GM23338 (cell line): Measurements from ENCODE around the gene MUL1. TPM values are rescaled to one million over a fixed set of nuclear protein-coding genes. Genes with fewer than 3 reads are reported as not detected.

Experiments
- ATAC-seq: fragments of 200-7000 bp; cut with Tn5 transposase; 3 replicates; pipeline ENCODE4 v1.9.1; 2020
- DNase-seq: peaks from one replicate; pipeline ENCODE4 v3.0.0-alpha.2; 2015; ENCODE audit warnings: low spot score
- H2AFZ ChIP-seq: fragments of 200-600 bp; sonication (generic); 2 replicates; pipeline ENCODE4 v1.8.0; 2016; ENCODE audit warnings: antibody characterized with exemption, mild to moderate bottlenecking, moderate library complexity
- H3F3A ChIP-seq: fragments of 200-600 bp; sonication (generic); replicated peaks from 2 replicates; pipeline ENCODE4 v1.8.0; 2017; ENCODE audit warnings: antibody characterized with exemption, mixed run types, low read depth
- H3K27ac ChIP-seq: fragments of 200-600 bp; sonication (generic); 2 replicates; pipeline ENCODE4 v1.6.1; 2016; ENCODE audit warnings: low read depth
- H3K27me3 ChIP-seq: fragments of 200-600 bp; sonication (generic); 2 replicates; pipeline ENCODE4 v1.8.0; 2016; ENCODE audit warnings: mild to moderate bottlenecking, mixed run types, moderate library complexity; ENCODE audit not compliant: insufficient read depth
- H3K36me3 ChIP-seq: fragments of 200-600 bp; sonication (generic); 2 replicates; pipeline ENCODE4 v1.8.0; 2016; ENCODE audit warnings: mild to moderate bottlenecking; ENCODE audit not compliant: insufficient read depth
- H3K4me1 ChIP-seq: fragments of 200-600 bp; sonication (generic); 2 replicates; pipeline ENCODE4 v1.8.0; 2016; ENCODE audit warnings: mild to moderate bottlenecking, moderate library complexity; ENCODE audit not compliant: insufficient read depth
- H3K4me2 ChIP-seq: fragments of 200-600 bp; sonication (generic); 2 replicates; pipeline ENCODE4 v1.7.1; 2017; ENCODE audit warnings: mixed run types
- H3K4me3 ChIP-seq: fragments of 200-600 bp; sonication (generic); 2 replicates; pipeline ENCODE4 v1.6.1; 2016; ENCODE audit warnings: mixed run types
- H3K79me2 ChIP-seq: fragments of 200-600 bp; sonication (generic); replicated peaks from 2 replicates; pipeline ENCODE4 v1.8.0; 2017; ENCODE audit warnings: mild to moderate bottlenecking; ENCODE audit not compliant: insufficient read depth
- H3K9me2 ChIP-seq: fragments of 200-600 bp; sonication (generic); 2 replicates; pipeline ENCODE4 v1.8.0; 2017; ENCODE audit not compliant: insufficient read depth
- H4K20me1 ChIP-seq: fragments of 200-600 bp; sonication (generic); replicated peaks from 2 replicates; pipeline ENCODE4 v1.8.0; 2017; ENCODE audit warnings: mild to moderate bottlenecking; ENCODE audit not compliant: insufficient read depth
- H3K27ac Mint-ChIP-seq: 2 replicates; pipeline ENCODE4 v1.8.0; 2020; ENCODE audit warnings: inconsistent platforms, mild to moderate bottlenecking, moderate library complexity, mixed read lengths
- H3K27me3 Mint-ChIP-seq: 3 replicates; pipeline ENCODE4 v1.8.0; 2022; ENCODE audit warnings: low read depth, mild to moderate bottlenecking, moderate library complexity, mixed read lengths, inconsistent platforms; ENCODE audit not compliant: insufficient read depth, poor library complexity
- H3K36me3 Mint-ChIP-seq: 3 replicates; pipeline ENCODE4 v1.8.0; 2021; ENCODE audit warnings: low read depth, mild to moderate bottlenecking, inconsistent platforms, moderate library complexity, mixed read lengths
- H3K4me1 Mint-ChIP-seq: 3 replicates; pipeline ENCODE4 v1.8.0; 2020; ENCODE audit warnings: mild to moderate bottlenecking, inconsistent platforms, mixed read lengths
- H3K4me3 Mint-ChIP-seq: 3 replicates; pipeline ENCODE4 v1.8.0; 2021; ENCODE audit warnings: moderate library complexity, mild to moderate bottlenecking, inconsistent platforms, mixed read lengths
- H3K9me3 Mint-ChIP-seq: 3 replicates; pipeline ENCODE4 v1.8.0; 2020; ENCODE audit warnings: moderate library complexity, mild to moderate bottlenecking, inconsistent platforms, mixed read lengths
- EZH2phosphoT487 ChIP-seq: fragments of 200-600 bp; sonication (generic); IDR thresholded peaks from one replicate; pipeline ENCODE4 v1.8.1; 2018; ENCODE audit warnings: antibody characterized with exemption; ENCODE audit not compliant: unreplicated experiment
- JUNB ChIP-seq: IDR thresholded peaks from one replicate; pipeline ENCODE4 v1.6.1; 2016; ENCODE audit warnings: antibody characterized with exemption; ENCODE audit not compliant: unreplicated experiment
- STAT1 ChIP-seq: IDR thresholded peaks from one replicate; pipeline ENCODE4 v1.6.1; 2016; ENCODE audit warnings: antibody characterized with exemption; ENCODE audit not compliant: unreplicated experiment
- polyA plus RNA-seq: library from polyadenylated mRNA; unstranded; fragments of >200 nt; fragmentation: Nextera tagmentation; extraction: Ambion mirVana; gene quantifications from 2 replicates; pipeline ENCODE4 v1.2.1, GENCODE V29; 2016
- total RNA-seq: library from RNA; depleted of rRNA; stranded (reverse); fragments of >200 nt; shearing (Covaris generic); gene quantifications from 2 replicates; pipeline ENCODE4 v1.2.3, GENCODE V29; 2014
- TF ChIP-seq, protein P1 (sequence below): IDR thresholded peaks from 2 replicates; pipeline ENCODE4 v1.6.1; 2016; ENCODE audit warnings: antibody characterized with exemption
- TF ChIP-seq, protein P2 (sequence below): fragments of 250-450 bp; sonication (Bioruptor Pico); IDR thresholded peaks from 2 replicates; pipeline ENCODE4 v1.5.0; 2020; ENCODE audit warnings: mild to moderate bottlenecking, moderate library complexity

Gene MUL1
- total and polyA plus RNA-seq, 2 experiments from 2014 or later: 8.9 to 26.2 TPM

DNA sequence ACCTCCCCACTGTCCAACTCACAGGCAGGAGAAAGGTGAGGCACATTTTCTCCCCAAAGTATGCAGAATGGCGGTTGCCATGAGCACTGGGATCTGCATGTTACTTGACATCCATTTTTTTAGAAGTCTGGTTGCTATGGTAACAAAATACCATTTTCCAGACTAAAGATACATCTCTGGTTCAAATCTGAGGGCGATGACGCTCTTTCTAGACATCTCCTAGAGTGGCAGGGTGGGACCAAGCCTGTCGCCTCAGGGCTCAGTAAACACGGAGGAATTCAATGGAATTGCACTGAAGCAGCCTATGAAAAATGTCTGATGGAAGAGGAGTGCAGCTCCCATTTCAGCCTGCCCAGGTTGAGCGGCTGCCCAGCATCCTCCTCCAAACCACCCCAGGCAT, 22.9 kb upstream of the MUL1 start:
- 0 out of 3 replicates have a peak, but pooled peaks cover 2% of the 10 kb centered on the region for H3K4me1 Mint-ChIP-seq
- DNase-seq (no peak), ATAC-seq (no peak)
- TF ChIP-seq STAT1: no peak
- TF ChIP-seq, protein P1, sequence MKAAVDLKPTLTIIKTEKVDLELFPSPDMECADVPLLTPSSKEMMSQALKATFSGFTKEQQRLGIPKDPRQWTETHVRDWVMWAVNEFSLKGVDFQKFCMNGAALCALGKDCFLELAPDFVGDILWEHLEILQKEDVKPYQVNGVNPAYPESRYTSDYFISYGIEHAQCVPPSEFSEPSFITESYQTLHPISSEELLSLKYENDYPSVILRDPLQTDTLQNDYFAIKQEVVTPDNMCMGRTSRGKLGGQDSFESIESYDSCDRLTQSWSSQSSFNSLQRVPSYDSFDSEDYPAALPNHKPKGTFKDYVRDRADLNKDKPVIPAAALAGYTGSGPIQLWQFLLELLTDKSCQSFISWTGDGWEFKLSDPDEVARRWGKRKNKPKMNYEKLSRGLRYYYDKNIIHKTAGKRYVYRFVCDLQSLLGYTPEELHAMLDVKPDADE: no peak
- TF ChIP-seq, protein P2, sequence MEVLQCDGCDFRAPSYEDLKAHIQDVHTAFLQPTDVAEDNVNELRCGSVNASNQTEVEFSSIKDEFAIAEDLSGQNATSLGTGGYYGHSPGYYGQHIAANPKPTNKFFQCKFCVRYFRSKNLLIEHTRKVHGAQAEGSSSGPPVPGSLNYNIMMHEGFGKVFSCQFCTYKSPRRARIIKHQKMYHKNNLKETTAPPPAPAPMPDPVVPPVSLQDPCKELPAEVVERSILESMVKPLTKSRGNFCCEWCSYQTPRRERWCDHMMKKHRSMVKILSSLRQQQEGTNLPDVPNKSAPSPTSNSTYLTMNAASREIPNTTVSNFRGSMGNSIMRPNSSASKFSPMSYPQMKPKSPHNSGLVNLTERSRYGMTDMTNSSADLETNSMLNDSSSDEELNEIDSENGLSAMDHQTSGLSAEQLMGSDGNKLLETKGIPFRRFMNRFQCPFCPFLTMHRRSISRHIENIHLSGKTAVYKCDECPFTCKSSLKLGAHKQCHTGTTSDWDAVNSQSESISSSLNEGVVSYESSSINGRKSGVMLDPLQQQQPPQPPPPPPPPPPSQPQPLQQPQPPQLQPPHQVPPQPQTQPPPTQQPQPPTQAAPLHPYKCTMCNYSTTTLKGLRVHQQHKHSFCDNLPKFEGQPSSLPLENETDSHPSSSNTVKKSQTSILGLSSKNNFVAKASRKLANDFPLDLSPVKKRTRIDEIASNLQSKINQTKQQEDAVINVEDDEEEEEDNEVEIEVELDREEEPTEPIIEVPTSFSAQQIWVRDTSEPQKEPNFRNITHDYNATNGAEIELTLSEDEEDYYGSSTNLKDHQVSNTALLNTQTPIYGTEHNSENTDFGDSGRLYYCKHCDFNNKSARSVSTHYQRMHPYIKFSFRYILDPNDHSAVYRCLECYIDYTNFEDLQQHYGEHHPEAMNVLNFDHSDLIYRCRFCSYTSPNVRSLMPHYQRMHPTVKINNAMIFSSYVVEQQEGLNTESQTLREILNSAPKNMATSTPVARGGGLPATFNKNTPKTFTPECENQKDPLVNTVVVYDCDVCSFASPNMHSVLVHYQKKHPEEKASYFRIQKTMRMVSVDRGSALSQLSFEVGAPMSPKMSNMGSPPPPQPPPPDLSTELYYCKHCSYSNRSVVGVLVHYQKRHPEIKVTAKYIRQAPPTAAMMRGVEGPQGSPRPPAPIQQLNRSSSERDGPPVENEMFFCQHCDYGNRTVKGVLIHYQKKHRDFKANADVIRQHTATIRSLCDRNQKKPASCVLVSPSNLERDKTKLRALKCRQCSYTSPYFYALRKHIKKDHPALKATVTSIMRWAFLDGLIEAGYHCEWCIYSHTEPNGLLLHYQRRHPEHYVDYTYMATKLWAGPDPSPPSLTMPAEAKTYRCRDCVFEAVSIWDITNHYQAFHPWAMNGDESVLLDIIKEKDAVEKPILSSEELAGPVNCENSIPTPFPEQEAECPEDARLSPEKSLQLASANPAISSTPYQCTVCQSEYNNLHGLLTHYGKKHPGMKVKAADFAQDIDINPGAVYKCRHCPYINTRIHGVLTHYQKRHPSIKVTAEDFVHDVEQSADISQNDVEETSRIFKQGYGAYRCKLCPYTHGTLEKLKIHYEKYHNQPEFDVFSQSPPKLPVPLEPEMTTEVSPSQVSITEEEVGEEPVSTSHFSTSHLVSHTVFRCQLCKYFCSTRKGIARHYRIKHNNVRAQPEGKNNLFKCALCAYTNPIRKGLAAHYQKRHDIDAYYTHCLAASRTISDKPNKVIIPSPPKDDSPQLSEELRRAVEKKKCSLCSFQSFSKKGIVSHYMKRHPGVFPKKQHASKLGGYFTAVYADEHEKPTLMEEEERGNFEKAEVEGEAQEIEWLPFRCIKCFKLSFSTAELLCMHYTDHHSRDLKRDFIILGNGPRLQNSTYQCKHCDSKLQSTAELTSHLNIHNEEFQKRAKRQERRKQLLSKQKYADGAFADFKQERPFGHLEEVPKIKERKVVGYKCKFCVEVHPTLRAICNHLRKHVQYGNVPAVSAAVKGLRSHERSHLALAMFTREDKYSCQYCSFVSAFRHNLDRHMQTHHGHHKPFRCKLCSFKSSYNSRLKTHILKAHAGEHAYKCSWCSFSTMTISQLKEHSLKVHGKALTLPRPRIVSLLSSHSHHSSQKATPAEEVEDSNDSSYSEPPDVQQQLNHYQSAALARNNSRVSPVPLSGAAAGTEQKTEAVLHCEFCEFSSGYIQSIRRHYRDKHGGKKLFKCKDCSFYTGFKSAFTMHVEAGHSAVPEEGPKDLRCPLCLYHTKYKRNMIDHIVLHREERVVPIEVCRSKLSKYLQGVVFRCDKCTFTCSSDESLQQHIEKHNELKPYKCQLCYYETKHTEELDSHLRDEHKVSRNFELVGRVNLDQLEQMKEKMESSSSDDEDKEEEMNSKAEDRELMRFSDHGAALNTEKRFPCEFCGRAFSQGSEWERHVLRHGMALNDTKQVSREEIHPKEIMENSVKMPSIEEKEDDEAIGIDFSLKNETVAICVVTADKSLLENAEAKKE (CRISPR knock-in tag): no peak
- H3K9me2 ChIP-seq: no peaks in the 10 kb centered on the region
- no peaks in the 10 kb centered on the region for H4K20me1 ChIP-seq
- no peak overlapping the region for H3K4me3 ChIP-seq
- no peaks in the 10 kb centered on the region for H3K36me3 Mint-ChIP-seq
- no peaks in the 10 kb centered on the region for H3K4me1 ChIP-seq
- H2AFZ ChIP-seq: no peak overlapping the region
- H3K4me3 Mint-ChIP-seq: no peak overlapping the region
- H3K27me3 Mint-ChIP-seq: peaks cover 4% of the 10 kb centered on the region
- no peaks in the 10 kb centered on the region for H3K9me3 Mint-ChIP-seq
- no peaks in the 10 kb centered on the region for H3K36me3 ChIP-seq
- H3K79me2 ChIP-seq: no peaks in the 10 kb centered on the region
- H3K4me2 ChIP-seq: no peak overlapping the region
- no peak overlapping the region for H3K27ac ChIP-seq
- no peaks in the 10 kb centered on the region for H3F3A ChIP-seq
- H3K27me3 ChIP-seq: no peaks in the 10 kb centered on the region
- no peak overlapping the region for H3K27ac Mint-ChIP-seq

DNA sequence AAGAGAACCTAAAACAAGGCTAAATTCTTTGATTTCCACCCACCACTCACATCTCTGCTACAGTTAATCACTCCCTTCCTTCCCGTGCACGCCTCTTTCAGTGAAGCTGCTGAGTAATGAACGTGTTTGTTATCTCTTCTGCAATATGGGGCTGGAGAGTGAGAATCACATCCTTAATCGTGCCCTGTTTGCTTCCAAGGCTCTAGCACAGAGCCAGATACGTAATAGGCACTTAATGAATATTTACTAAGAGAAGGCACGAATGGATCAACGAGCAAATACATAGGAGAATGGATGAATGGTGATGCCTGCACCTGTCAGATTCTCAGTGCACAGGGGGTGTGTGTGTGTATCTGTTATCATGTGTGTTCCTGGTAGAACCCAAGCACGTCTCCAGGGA, 22.4 kb upstream of the MUL1 start:
- H3K36me3 ChIP-seq: no peaks in the 10 kb centered on the region
- TF ChIP-seq JUNB: no peak
- no peak for TF ChIP-seq EZH2phosphoT487
- TF ChIP-seq, protein P2 (CRISPR knock-in tag): no peak

More for the DNA sequence above, 22.4 kb upstream of the MUL1 start:
- no peaks in the 10 kb centered on the region for H3K79me2 ChIP-seq
- Mint-ChIP-seq H3K36me3 (no peaks in the 10 kb centered on the region), H3K4me3 (no peak overlapping the region), H3K27ac (no peak overlapping the region), H3K4me1 (0 out of 3 replicates have a peak, but pooled peaks cover 2% of the 10 kb centered on the region), H3K27me3 (peaks cover 4% of the 10 kb centered on the region), H3K9me3 (no peaks in the 10 kb centered on the region)
- no peaks in the 10 kb centered on the region for H3K9me2 ChIP-seq
- ATAC-seq (no peak), DNase-seq (no peak)
- H3K27ac ChIP-seq: no peak overlapping the region
- no peak overlapping the region for H2AFZ ChIP-seq
- H4K20me1 ChIP-seq: no peaks in the 10 kb centered on the region
- no peaks in the 10 kb centered on the region for H3K4me1 ChIP-seq
- no peak overlapping the region for H3K4me2 ChIP-seq
- no peaks in the 10 kb centered on the region for H3F3A ChIP-seq
- no peak overlapping the region for H3K4me3 ChIP-seq
- H3K27me3 ChIP-seq: no peaks in the 10 kb centered on the region
